ENCODE measurements around the gene TLCD3B.

DNA sequence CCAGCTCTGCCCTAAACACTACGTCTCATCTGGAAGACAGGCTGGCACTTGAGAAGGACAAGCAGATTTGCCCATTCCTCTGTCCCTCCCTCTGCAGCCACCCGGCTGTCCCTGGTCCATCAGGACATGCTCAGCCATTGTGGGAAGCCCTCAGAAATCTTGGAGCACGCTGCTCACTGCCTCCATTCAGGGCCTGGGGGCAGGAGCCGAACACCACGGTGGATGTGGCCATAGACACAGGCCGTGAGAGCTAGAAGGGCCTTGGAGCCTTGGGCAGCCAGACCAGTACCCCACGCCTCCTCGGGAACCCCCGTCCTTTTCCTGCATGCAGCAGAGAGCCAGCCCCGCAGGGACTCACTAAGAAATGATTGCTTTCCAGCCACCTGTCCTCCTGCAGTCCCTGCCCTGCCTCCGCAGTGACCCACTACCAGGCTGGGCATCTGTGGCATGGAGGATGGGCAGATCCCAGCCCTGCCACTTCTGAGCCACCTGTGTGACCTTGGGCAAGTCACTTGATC lies 23.6 kb downstream of the TLCD3B start:
- TF ChIP-seq EP300 (IDR thresholded peaks at IDR 0.05; ENCODE audit: borderline replicate concordance) (no peak), YY1 (IDR thresholded peaks at IDR 0.05; ENCODE audit: low read depth) (no peak), NFIC (IDR thresholded peaks at IDR 0.05) (no peak), FOXM1 (IDR thresholded peaks at IDR 0.05; ENCODE audit: borderline replicate concordance, low read depth) (no peak)
- TF ChIP-seq, protein P1, sequence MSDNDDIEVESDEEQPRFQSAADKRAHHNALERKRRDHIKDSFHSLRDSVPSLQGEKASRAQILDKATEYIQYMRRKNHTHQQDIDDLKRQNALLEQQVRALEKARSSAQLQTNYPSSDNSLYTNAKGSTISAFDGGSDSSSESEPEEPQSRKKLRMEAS (IDR thresholded peaks at IDR 0.05) = no peak
